Chondrocyte (in vitro differentiated cells): ENCODE results near the gene BRF1. TPM values are rescaled to one million over a fixed set of nuclear protein-coding genes. Genes with fewer than 3 reads are reported as not detected.

ENCODE experiments used
- DNase-seq: peaks from one replicate; pipeline ENCODE4 v3.0.0; 2021; ENCODE audit warnings: mixed read lengths, low spot score
- H3K27ac Mint-ChIP-seq: one replicate; pipeline ENCODE4 v1.8.0; 2021; ENCODE audit warnings: mild to moderate bottlenecking, moderate library complexity, mixed read lengths; ENCODE audit not compliant: unreplicated experiment
- H3K27me3 Mint-ChIP-seq: 2 replicates; pipeline ENCODE4 v1.8.0; 2021; ENCODE audit warnings: low read depth, mixed read lengths
- H3K36me3 Mint-ChIP-seq: 2 replicates; pipeline ENCODE4 v1.8.0; 2021; ENCODE audit warnings: low read depth, mixed read lengths
- H3K4me1 Mint-ChIP-seq: 2 replicates; pipeline ENCODE4 v1.8.0; 2021; ENCODE audit warnings: low read depth, mild to moderate bottlenecking, mixed read lengths
- H3K4me3 Mint-ChIP-seq: one replicate; pipeline ENCODE4 v1.8.0; 2021; ENCODE audit warnings: mild to moderate bottlenecking, moderate library complexity, mixed read lengths; ENCODE audit not compliant: unreplicated experiment
- H3K9me3 Mint-ChIP-seq: 2 replicates; pipeline ENCODE4 v1.8.0; 2021; ENCODE audit warnings: low read depth, mixed read lengths
- total RNA-seq: library from RNA; stranded (reverse); gene quantifications from 3 replicates; pipeline ENCODE4 v1.2.1, GENCODE V29; 2021
- TF ChIP-seq, protein P1 (sequence below): fragments of 200-600 bp; sonication (generic); IDR thresholded peaks from 2 replicates; pipeline ENCODE4 v1.5.0; 2021; ENCODE audit warnings: antibody characterized with exemption, mild to moderate bottlenecking, moderate library complexity

Gene BRF1
- total RNA-seq, 1 donor from 2014 or later, result 26.1 TPM

GRCh38 chr14:105201156-105201924 lies 99.5 kb downstream of the BRF1 start:
- no peaks in the 10 kb centered on the region for H3K9me3 Mint-ChIP-seq
- H3K4me1 Mint-ChIP-seq, result peaks cover 22% of the 10 kb centered on the region
- no peak for DNase-seq
- H3K27me3 Mint-ChIP-seq, result peaks cover 3% of the 10 kb centered on the region
- TF ChIP-seq, protein P1, sequence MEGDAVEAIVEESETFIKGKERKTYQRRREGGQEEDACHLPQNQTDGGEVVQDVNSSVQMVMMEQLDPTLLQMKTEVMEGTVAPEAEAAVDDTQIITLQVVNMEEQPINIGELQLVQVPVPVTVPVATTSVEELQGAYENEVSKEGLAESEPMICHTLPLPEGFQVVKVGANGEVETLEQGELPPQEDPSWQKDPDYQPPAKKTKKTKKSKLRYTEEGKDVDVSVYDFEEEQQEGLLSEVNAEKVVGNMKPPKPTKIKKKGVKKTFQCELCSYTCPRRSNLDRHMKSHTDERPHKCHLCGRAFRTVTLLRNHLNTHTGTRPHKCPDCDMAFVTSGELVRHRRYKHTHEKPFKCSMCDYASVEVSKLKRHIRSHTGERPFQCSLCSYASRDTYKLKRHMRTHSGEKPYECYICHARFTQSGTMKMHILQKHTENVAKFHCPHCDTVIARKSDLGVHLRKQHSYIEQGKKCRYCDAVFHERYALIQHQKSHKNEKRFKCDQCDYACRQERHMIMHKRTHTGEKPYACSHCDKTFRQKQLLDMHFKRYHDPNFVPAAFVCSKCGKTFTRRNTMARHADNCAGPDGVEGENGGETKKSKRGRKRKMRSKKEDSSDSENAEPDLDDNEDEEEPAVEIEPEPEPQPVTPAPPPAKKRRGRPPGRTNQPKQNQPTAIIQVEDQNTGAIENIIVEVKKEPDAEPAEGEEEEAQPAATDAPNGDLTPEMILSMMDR, result peak; percentile 40
- H3K4me3 Mint-ChIP-seq, result no peak overlapping the region
- H3K27ac Mint-ChIP-seq, result no peak overlapping the region
- no peaks in the 10 kb centered on the region for H3K36me3 Mint-ChIP-seq

DNA sequence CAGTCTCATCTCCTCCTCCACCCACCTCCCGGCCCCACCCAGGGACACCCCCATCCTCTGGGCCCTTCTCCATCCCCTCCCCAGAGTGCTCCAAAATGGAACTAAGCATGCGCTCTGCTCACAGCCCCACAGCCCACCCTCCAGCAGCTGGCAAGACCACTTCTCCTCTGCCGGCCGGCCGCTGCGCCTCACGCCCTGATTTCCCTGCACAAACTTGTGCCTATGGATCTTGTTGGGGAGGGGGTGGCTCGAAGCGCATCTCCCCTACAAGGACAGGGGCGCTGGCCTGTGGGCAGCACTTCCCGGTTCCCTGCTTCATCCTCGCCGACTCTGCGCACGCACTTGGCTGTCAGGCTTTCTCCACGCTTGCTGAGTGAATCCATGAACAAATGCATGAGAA lies 100.2 kb downstream of the BRF1 start:
- no peaks in the 10 kb centered on the region for H3K36me3 Mint-ChIP-seq
- TF ChIP-seq, protein P1, result no peak
- peaks cover 18% of the 10 kb centered on the region for H3K4me1 Mint-ChIP-seq
- H3K27ac Mint-ChIP-seq, result no peak overlapping the region
- DNase-seq, result no peak
- H3K9me3 Mint-ChIP-seq, result no peaks in the 10 kb centered on the region
- H3K27me3 Mint-ChIP-seq, result peaks cover 3% of the 10 kb centered on the region
- no peak overlapping the region for H3K4me3 Mint-ChIP-seq

- peaks cover 18% of the 10 kb centered on the region for H3K4me1 Mint-ChIP-seq
- TF ChIP-seq, protein P1, result peak; percentile 27
- H3K27ac Mint-ChIP-seq, result no peak overlapping the region
- H3K36me3 Mint-ChIP-seq, result no peaks in the 10 kb centered on the region
- H3K9me3 Mint-ChIP-seq, result no peaks in the 10 kb centered on the region
- DNase-seq, result no peak
- H3K27me3 Mint-ChIP-seq, result peaks cover 3% of the 10 kb centered on the region
- H3K4me3 Mint-ChIP-seq, result no peak overlapping the region
Measured at GRCh38 chr14:105200074-105200473, 100.7 kb downstream of the BRF1 start.

DNA sequence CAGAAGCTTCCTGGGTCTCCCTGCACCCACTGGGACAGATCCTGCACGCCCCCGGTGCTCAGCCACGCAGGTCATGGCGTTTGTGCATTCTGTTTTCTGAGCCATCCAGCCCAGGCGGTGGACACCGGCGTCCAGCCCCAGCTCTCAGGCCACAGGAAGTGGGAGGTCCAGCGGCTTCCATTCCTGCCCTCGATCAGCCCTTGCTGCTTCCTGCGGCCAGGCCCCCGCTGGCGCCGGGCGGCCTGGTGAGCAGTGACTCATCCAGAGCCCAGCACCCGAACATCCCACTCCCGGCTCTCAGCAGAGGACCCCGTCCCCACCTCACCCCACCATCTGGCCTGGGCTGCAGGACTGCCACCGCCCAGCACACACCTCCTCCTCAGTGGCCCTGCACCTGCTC lies 101.7 kb downstream of the BRF1 start:
- H3K27ac Mint-ChIP-seq, result no peak overlapping the region

DNA sequence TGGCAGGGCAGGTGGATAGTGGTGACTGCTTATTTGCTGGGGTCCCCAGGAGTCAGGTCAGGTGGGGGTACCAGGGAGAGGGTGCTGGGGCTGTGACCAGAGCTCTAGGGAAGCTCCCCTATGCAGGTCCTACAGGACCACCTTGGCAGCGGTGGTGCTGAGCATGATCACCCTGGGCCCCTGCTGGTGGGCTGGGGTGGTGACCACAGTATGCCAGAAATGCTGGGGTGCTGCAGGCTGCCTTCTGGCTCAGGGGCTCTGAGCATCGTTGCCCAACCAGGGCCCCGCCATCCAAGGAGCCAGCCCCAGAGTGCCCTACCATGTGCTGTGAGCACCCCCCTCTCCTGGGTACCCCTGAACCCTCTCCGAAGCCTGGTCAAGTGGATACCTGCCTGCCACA lies 102.2 kb downstream of the BRF1 start:
- Mint-ChIP-seq H3K9me3 (no peaks in the 10 kb centered on the region), H3K4me1 (peaks cover 18% of the 10 kb centered on the region), H3K36me3 (no peaks in the 10 kb centered on the region), H3K27me3 (peaks cover 7% of the 10 kb centered on the region), H3K27ac (no peak overlapping the region), H3K4me3 (no peak overlapping the region)
- DNase-seq, result no peak
- TF ChIP-seq, protein P1, result peak; percentile 24

More for the DNA sequence above, 101.7 kb downstream of the BRF1 start:
- peaks cover 18% of the 10 kb centered on the region for H3K4me1 Mint-ChIP-seq
- H3K9me3 Mint-ChIP-seq, result no peaks in the 10 kb centered on the region
- H3K36me3 Mint-ChIP-seq, result no peaks in the 10 kb centered on the region
- peaks cover 7% of the 10 kb centered on the region for H3K27me3 Mint-ChIP-seq
- H3K4me3 Mint-ChIP-seq, result no peak overlapping the region
- TF ChIP-seq, protein P1, result no peak
- no peak for DNase-seq
